Measurements from ENCODE around the gene EPHA2.

Gene EPHA2

DNA sequence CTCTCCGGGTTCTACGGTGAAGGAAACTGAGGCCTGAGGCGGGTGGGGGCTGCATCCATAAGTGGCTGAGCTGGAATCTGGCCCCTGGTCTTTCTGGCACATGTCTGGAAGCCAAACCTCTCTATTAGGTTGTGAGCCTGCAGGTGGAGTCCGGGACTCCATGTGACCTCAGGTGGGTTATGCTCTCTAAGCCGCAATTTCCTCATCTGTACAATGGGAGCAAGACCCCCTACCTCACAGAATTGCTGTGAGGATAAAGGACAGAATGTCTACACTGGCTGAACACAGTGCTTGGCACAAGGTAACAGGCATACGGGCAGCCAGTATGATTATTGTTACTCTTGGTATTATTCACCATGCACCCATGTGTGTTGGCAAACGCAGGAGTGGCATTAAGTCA lies 6.7 kb downstream of the EPHA2 start:
- DNase-seq = no peak

DNA sequence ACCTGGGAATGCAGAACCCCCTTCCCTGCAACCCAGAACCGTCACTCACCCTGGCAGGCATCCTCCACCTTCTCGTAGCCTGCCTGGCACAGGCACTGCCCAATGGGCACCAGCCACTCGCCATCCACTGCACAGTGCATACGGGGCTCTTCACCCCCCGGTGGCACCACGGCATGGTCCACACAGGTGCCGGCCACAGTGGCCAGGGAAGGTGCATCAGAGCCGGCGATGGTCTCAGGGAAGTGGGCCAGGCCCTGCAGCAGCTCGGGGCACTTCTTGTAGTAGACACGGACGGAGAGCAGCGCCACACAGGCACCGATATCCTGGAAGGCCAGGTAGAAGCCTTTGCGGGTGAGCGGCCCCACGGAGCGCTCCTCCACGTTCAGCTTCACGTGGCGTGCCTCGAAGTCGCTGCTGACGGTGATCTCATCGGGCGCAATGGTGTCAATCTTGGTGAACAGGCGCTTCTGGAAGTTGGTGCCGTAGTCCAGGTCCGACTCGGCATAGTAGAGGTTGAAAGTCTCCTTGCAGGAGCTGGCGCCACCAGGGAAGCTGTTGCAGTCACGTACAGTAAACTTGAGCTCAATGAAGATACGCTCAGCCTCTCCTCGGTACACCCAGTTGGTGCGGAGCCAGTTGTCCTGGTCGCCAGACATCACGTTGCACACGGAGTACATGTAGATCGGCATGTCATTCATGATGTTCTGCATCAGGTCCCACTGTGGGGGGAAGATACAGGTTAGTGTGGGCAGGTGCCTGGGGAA lies 7.4 kb downstream of the EPHA2 start:
- no peak for DNase-seq

GRCh38 chr1:16147156-16147926 lies 8.5 kb downstream of the EPHA2 start:
- no peak for DNase-seq

DNA sequence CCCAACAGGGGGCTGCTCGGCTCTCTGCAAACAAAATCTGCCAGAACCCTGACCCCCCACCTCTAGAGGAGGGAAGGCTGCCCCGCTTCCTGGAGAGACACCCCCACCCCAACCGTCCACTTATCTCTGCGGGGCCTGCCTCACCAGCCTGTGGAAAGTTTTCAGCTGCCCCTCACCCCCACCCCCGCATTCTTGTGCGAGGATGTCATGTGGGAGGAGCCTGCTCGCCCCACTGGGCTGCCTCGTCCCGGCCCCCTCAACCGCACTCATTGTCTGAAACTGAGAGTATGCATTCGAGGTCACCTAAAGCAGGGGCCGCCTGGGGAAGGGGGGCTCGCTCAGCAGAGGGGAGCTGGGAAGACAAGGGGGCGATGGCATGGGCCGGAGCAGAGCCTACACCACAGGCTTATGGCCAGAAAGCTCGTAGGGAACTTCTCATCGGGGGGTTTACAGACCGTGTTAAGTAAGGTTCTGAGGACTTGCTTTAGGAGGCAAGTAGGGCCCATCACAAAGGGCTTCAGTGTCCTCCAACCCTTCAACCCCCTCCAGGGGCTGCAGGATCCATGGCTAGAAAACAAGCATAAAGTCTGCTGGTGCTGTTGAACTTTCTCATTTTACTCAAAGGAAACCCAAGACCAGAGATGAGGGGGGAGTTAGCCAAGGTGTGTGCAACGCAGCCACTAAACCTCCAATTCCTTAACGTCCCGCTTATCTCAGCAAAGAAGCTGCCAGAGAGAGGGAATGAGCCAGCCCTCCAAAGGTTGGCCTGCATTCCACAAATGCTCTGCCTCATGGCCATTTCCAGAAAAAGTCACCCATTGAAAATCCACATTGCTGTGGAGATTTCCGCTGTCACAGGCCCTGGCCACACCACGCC lies 9.4 kb downstream of the EPHA2 start:
- DNase-seq = no peak

GRCh38 chr1:16145662-16146278 lies 10.1 kb downstream of the EPHA2 start:
- DNase-seq = no peak

GRCh38 chr1:16145030-16145661 lies 10.7 kb downstream of the EPHA2 start:
- no peak for DNase-seq

GRCh38 chr1:16144325-16145029 lies 11.4 kb downstream of the EPHA2 start:
- DNase-seq = no peak

DNA sequence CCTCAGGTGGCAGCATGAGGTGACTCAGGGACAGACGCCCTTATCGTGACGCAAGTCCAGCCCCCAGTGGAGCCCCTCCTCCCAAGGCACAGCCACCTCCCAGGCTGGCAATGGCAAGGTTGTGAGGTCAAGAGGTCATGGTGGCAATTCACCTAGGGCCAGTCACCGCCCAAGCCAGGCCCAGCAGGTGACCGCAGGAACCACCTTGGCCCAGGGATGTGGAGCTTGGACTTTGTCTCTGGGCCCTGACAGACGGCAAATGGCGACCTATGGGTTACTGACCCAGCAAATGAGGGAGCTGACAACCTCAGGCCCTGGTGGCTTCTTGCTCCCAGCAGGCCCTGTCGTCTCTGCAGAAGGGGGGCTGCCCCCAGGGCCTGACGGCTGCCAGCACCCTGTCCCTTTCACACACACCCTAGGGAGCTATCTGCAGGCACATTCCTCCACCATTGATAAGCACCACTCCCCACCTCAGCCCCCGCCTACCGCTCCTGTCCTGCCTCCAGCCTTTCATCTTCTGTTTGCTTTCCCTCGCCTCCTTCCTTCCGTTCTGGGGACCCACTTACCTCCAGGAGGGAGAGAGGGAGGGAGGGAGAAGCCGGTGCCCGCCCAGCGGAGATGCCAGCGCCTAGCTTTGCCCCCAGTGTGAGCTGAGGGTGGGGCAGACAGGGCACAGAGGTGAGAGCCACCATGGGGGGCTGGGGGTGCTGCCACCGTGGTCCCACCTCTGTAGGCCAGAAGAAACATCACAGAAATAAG lies 12.1 kb downstream of the EPHA2 start:
- DNase-seq = no peak

GRCh38 chr1:16143005-16143565 lies 12.8 kb downstream of the EPHA2 start:
- DNase-seq = no peak

- no peak for DNase-seq
These were observed 13.4 kb downstream of the EPHA2 start for GRCh38 chr1:16142383-16142995.

DNA sequence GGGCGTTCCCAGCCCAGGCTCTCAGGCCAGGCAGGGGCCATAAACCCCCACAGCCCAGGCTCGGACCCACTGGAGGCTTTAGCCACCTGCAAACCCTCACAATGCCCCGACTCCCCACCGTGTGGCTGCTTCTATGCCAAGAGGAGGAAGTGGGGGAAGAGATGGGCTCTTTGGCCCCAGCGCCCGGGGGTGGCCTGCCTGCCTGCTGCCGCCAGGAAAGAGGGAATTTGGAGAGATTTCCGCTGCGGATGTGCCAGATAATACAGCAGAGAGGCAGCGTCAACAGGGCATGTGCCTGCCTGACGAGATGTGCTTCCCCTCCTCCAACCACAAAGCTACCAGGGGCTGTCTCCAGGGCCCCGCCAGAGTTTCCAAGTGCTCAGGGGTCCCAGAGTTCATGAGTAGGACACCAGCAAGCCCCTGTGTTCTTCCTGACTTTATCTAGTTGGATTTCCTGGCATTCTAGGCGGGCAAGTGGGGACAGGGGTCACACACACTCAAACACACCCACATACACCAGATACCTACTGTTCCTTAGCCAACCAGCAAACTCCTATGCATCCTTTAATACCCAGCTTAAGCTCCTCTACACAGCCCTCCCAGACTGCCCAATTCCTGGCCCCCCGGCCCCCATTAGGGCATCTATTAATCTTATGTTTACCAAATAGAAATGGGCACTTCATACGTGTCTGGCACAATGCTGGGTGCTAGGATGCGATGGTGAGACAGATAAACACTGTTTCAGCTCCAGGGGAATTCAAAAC lies 14.1 kb downstream of the EPHA2 start:
- DNase-seq = no peak

- DNase-seq = no peak
These were observed 15.7 kb downstream of the EPHA2 start for GRCh38 chr1:16140068-16140596.

GRCh38 chr1:16139473-16139962 lies 16.4 kb downstream of the EPHA2 start:
- DNase-seq = no peak

DNA sequence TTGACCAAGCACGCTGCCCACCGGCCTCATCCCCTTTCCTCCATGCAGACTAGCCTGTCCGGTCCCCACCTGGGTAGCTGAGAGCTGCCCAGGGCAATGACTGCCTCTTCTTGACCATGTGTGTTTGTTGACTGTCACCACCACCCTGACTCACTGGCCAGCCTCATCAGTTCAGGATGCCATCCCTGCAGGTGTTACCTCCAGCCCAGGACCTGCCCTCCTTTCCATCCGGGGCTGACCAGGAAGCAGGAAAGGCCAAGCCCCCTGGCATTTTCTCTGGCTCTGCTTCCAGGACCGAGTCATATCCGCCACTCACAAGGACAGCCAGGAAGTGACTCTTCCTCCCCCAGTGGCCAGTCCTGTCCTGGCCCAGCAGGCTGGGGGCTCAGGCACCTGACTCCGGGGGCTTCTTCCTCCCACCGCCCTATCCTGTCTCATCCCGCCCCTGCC lies 17.1 kb downstream of the EPHA2 start:
- no peak for DNase-seq

DNA sequence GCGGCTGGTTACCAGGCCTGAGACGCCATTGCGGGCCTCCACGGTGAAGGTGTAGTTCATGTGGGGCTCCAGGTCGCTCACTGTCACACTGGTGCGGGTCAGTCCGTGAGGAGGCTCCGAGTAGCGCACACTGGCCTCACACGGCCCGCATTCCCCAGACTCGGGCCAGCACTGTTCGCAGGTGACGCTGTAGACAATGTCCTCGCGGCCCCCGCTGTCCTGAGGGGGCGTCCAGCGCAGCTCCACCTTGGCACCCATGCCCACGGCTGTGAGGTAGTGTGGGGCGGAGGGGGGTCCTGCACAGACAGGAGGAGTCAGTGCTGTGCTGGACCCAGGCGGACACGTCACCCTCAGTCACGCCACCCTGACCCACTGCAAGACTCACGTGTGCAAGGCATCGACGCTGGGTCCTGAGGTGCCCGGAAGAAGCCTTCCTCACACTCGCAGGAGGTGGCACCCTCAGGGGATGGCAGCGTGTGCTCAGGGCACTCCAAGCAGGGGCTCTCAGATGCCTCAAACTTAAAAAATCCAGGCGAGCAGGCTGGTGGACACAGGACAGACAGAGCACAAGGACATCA lies 17.9 kb downstream of the EPHA2 start:
- no peak for DNase-seq

DNA sequence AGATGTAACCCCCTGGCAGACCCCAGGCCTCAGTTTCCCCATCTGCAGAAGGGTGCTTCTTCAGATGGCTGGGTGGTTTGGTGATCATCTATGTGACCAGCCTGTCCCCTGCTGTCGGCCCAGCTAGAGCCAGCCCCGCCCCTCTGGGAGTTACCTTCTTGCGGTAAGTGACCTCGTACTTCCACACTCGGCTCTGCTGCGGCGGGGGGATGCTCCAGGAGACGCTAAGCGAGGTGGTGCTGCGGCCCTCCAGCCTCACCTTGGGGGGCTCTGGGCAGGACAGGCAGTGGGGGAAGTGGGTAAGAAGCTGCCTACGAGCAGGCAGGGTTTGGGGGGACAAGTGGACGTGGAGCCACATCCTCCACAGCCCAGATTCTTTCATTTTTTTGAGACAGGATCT lies 20.4 kb downstream of the EPHA2 start:
- DNase-seq = no peak

DNA sequence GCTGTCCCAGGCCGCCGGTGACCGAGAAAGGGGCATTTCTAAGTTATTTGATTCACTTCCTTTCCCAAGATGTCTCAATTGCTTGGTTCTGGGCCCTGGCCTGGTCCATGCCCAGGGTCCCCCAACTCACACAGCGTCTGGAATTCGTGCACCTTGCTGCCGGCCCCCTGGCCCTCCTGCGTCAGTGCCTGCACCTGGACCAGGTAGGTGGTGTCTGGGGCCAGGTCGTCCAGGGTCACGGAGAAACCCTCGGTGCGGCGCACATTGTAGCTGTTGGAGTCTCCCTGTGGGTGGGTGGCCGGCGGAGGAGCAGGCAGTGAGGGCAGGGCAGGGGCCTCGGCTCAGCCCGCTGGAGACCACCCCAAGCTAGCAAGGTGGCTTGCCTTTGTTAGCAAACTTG lies 21.0 kb downstream of the EPHA2 start:
- DNase-seq = no peak

- DNase-seq = no peak
These were observed 21.6 kb downstream of the EPHA2 start for GRCh38 chr1:16134066-16134801.
